MCF 10A (cell line): ENCODE measurements around the gene GPC6. TPM values are rescaled to one million over a fixed set of nuclear protein-coding genes. Genes with fewer than 3 reads are reported as not detected.
A peak's percentile ranks its signal among the peaks of the same experiment; 100 is the strongest.

Experiments used
- BruUV-seq: library from RNA; stranded (reverse); fragments of 400-500 nt; replicated peaks from 2 replicates; lab custom pipeline; 2021; lab: Mats Ljungman, UMichigan
- CTCF ChIA-PET: fragments of 300-600 bp; sonication (Branson Sonifier 250); formaldehyde crosslinking; extraction: SDS; loops from one replicate; lab custom pipeline; 2021; ENCODE audit warnings: antibody characterized with exemption, inconsistent platforms; lab: Yijun Ruan, JAX
- POLR2A ChIA-PET: fragments of 300-600, 350-650 bp; sonication (Branson Sonifier 250); formaldehyde crosslinking; extraction: SDS; loops from one replicate; lab custom pipeline; 2020; ENCODE audit warnings: antibody characterized with exemption, inconsistent platforms; lab: Yijun Ruan, JAX
- DNase-seq: peaks from one replicate; pipeline ENCODE4 v3.0.0-alpha.2; 2018; ENCODE audit not compliant: unreplicated experiment
- H3K27ac Mint-ChIP-seq: one replicate; pipeline ENCODE4 v1.8.0; 2022; ENCODE audit warnings: mild to moderate bottlenecking, low read depth, mixed read lengths; ENCODE audit not compliant: unreplicated experiment
- H3K27me3 Mint-ChIP-seq: one replicate; pipeline ENCODE4 v1.8.0; 2022; ENCODE audit warnings: mixed read lengths; ENCODE audit not compliant: insufficient read depth, unreplicated experiment
- H3K36me3 Mint-ChIP-seq: one replicate; pipeline ENCODE4 v1.8.0; 2022; ENCODE audit warnings: mild to moderate bottlenecking, moderate library complexity, mixed read lengths; ENCODE audit not compliant: insufficient read depth, unreplicated experiment
- H3K4me1 Mint-ChIP-seq: one replicate; pipeline ENCODE4 v1.8.0; 2022; ENCODE audit warnings: mixed read lengths; ENCODE audit not compliant: insufficient read depth, unreplicated experiment
- H3K4me3 Mint-ChIP-seq: one replicate; pipeline ENCODE4 v1.8.0; 2022; ENCODE audit warnings: mild to moderate bottlenecking, moderate library complexity, mixed read lengths; ENCODE audit not compliant: unreplicated experiment
- H3K9me3 Mint-ChIP-seq: one replicate; pipeline ENCODE4 v1.8.0; 2022; ENCODE audit warnings: mixed read lengths; ENCODE audit not compliant: unreplicated experiment
- intact Hi-C: fragments of 100-400 bp; cut with micrococcal nuclease; formaldehyde crosslinking; loops from 2 replicates; pipeline ENCODE4 v1.14.1; 2022
- total RNA-seq: library from RNA; stranded (reverse); gene quantifications from 2 replicates; pipeline ENCODE4 v1.2.3, GENCODE V29; 2022
- TF ChIP-seq, protein P1 (sequence below): fragments of 200-600 bp; IDR thresholded peaks from one replicate; pipeline ENCODE4 v1.8.0; 2022; ENCODE audit warnings: antibody characterized with exemption, mild to moderate bottlenecking; ENCODE audit not compliant: unreplicated experiment

The GPC6 gene
- total RNA-seq, 1 experiment from 2014 or later, result 8.4 TPM

- no peak for DNase-seq
- no peak overlapping the region for H3K4me3 Mint-ChIP-seq
- H3K9me3 Mint-ChIP-seq, result peaks cover 4% of the 10 kb centered on the region
- no peak overlapping the region for H3K27ac Mint-ChIP-seq
- H3K4me1 Mint-ChIP-seq, result peaks cover 15% of the 10 kb centered on the region
- TF ChIP-seq, protein P1, sequence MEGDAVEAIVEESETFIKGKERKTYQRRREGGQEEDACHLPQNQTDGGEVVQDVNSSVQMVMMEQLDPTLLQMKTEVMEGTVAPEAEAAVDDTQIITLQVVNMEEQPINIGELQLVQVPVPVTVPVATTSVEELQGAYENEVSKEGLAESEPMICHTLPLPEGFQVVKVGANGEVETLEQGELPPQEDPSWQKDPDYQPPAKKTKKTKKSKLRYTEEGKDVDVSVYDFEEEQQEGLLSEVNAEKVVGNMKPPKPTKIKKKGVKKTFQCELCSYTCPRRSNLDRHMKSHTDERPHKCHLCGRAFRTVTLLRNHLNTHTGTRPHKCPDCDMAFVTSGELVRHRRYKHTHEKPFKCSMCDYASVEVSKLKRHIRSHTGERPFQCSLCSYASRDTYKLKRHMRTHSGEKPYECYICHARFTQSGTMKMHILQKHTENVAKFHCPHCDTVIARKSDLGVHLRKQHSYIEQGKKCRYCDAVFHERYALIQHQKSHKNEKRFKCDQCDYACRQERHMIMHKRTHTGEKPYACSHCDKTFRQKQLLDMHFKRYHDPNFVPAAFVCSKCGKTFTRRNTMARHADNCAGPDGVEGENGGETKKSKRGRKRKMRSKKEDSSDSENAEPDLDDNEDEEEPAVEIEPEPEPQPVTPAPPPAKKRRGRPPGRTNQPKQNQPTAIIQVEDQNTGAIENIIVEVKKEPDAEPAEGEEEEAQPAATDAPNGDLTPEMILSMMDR, result no peak
- no peaks in the 10 kb centered on the region for H3K27me3 Mint-ChIP-seq
- intact Hi-C loops, result no loop called here
- peaks cover 6% of the 10 kb centered on the region for H3K36me3 Mint-ChIP-seq
- ChIA-PET POLR2A (interaction anchor here (0.6 to 1.4 kb wide), 2 partner anchors 10 to 447 kb away, joined by 4 read pairs; no protein-coding TSS in a partner anchor), CTCF (interaction anchor here (1.0 to 3.0 kb wide), 5 partner anchors 20 to 536 kb away, joined by 3 to 19 read pairs (median 8); no protein-coding TSS in a partner anchor)
- BruUV-seq, result no TSS peak
Observed at GRCh38 chr13:94172416-94172815, 945.8 kb downstream of the GPC6 start.

DNA sequence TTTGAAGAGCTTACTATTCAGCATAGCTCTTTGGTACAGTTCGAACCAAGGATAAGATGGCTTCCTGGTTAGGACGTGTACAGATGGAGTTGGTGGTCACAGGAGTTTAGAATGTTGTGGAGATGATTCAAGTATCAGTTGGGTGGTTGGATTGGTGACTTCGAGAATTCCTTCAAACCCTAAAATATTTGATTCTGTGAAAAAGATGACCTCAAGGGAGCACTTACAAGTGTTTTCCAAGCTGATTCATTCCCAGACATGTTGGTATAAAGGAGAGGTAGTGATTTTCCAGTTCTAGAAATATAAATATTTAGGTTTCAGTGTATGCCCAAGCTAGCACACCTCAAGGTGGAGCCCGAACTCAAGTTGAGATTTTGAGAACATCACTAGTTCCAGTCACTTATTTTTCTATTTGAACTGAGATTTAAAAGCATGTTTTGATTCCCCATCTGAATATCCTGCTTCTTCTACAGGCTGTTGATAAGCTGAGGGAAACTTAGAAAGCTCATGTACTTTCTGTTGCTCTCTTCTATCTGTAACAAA lies 946.8 kb downstream of the GPC6 start:
- Mint-ChIP-seq H3K4me3 (no peak overlapping the region), H3K27me3 (no peaks in the 10 kb centered on the region), H3K4me1 (peaks cover 12% of the 10 kb centered on the region), H3K36me3 (peaks cover 6% of the 10 kb centered on the region), H3K27ac (no peak overlapping the region), H3K9me3 (no peaks in the 10 kb centered on the region)
- TF ChIP-seq, protein P1, result peak; percentile 7
- POLR2A ChIA-PET, result interaction anchor here (0.7 to 1.4 kb wide), 3 partner anchors 11 to 427 kb away, joined by 3 to 4 read pairs (median 4); no protein-coding TSS in a partner anchor
- DNase-seq, result no peak
- intact Hi-C loops, result no loop called here
- no TSS peak for BruUV-seq
- CTCF ChIA-PET, result interaction anchor here (0.6 to 3.0 kb wide), 9 partner anchors 10 to 537 kb away, joined by 3 to 19 read pairs (median 3); no protein-coding TSS in a partner anchor

DNA sequence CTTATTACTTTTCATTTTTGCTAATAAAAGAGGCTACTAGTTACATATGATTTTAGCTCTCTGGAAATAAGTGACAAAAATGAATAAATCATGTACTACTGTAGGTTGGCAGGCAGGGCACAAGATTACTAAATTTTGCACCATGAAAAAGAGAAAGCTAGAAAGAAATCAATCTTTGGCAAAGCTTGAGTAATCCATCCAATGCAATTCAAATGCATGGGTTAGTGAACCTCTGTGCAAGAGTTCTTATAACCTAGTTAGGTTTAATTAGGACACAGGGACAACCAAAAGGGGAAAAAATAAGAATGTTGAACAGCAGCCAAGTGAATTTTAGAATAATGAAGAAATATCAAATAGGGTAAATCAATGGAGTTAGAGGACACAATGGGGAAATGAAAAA lies 947.4 kb downstream of the GPC6 start:
- BruUV-seq, result no TSS peak
- H3K9me3 Mint-ChIP-seq, result no peaks in the 10 kb centered on the region
- CTCF ChIA-PET, result interaction anchor here (0.6 to 3.0 kb wide), 5 partner anchors 9 to 187 kb away, joined by 3 to 19 read pairs (median 8); no protein-coding TSS in a partner anchor
- DNase-seq, result no peak
- H3K27ac Mint-ChIP-seq, result no peak overlapping the region
- peaks cover 15% of the 10 kb centered on the region for H3K4me1 Mint-ChIP-seq
- TF ChIP-seq, protein P1, result no peak
- no peak overlapping the region for H3K4me3 Mint-ChIP-seq
- H3K27me3 Mint-ChIP-seq, result no peaks in the 10 kb centered on the region
- H3K36me3 Mint-ChIP-seq, result peaks cover 5% of the 10 kb centered on the region
- intact Hi-C loops, result no loop called here
- POLR2A ChIA-PET, result interaction anchor here (0.7 kb wide), 1 partner anchor 426 kb away, joined by 4 read pairs; no protein-coding TSS in a partner anchor

GRCh38 chr13:94175076-94175475 lies 948.5 kb downstream of the GPC6 start:
- Mint-ChIP-seq H3K36me3 (no peaks in the 10 kb centered on the region), H3K9me3 (no peaks in the 10 kb centered on the region), H3K27me3 (no peaks in the 10 kb centered on the region), H3K4me1 (peaks cover 7% of the 10 kb centered on the region), H3K4me3 (no peak overlapping the region), H3K27ac (no peak overlapping the region)
- CTCF ChIA-PET, result interaction anchor here (0.9 to 1.0 kb wide), 2 partner anchors 10 to 188 kb away, joined by 3 read pairs; no protein-coding TSS in a partner anchor
- TF ChIP-seq, protein P1, result no peak
- intact Hi-C loops, result no loop called here
- no peak for DNase-seq
- POLR2A ChIA-PET, result no interaction called here
- no TSS peak for BruUV-seq
